ENCODE results near the gene KCNJ10. TPM values are rescaled to one million over a fixed set of nuclear protein-coding genes. Genes with fewer than 3 reads are reported as not detected.

KCNJ10 gene
- total RNA-seq, 1 donor from 2014 or later: not detected

- TF ChIP-seq CTCF (IDR thresholded peaks at IDR 0.05): no peak
- Mint-ChIP-seq H3K36me3 (ENCODE audit: unreplicated experiment) (no peaks in the 10 kb centered on the region), H3K9me3 (ENCODE audit: unreplicated experiment) (no peaks in the 10 kb centered on the region), H3K4me3 (ENCODE audit: unreplicated experiment) (no peak overlapping the region), H3K27me3 (ENCODE audit: unreplicated experiment) (peaks cover 51% of the 10 kb centered on the region), H3K4me1 (ENCODE audit: unreplicated experiment) (peaks cover 12% of the 10 kb centered on the region), H3K27ac (ENCODE audit: unreplicated experiment) (no peak overlapping the region)
- DNase-seq (ENCODE audit: extremely low spot score, unreplicated experiment): no peak
These were observed 120.8 kb downstream of the KCNJ10 start for GRCh38 chr1:159949123-159949522.

Other genes starting within 250 kb of the KCNJ10 start
- gene SLAMF8, start 243.3 kb downstream of the KCNJ10 start, total RNA-seq: not detected in 2 replicates
- not detected in 2 replicates for gene VSIG8, start 207.5 kb downstream of the KCNJ10 start, total RNA-seq
- 0.52 and 0.83 TPM in 2 replicates for gene CFAP45, start 170.0 kb downstream of the KCNJ10 start, total RNA-seq
- 161 and 169 TPM in 2 replicates for gene TAGLN2, start 144.7 kb downstream of the KCNJ10 start, total RNA-seq
- gene IGSF9, start 124.5 kb downstream of the KCNJ10 start, total RNA-seq: not detected in 2 replicates
- gene SLAMF9, start 115.9 kb downstream of the KCNJ10 start, total RNA-seq: not detected in 2 replicates
- 7.6 and 7.7 TPM in 2 replicates for gene PIGM, start 38.2 kb downstream of the KCNJ10 start, total RNA-seq
- gene KCNJ9, start 11.4 kb upstream of the KCNJ10 start, total RNA-seq: not detected in 2 replicates
- 24.0 and 26.6 TPM in 2 replicates for gene IGSF8, start 28.5 kb upstream of the KCNJ10 start, total RNA-seq
- 8.2 and 8.5 TPM in 2 replicates for gene ATP1A2, start 45.6 kb upstream of the KCNJ10 start, total RNA-seq
- gene ATP1A4, start 81.4 kb upstream of the KCNJ10 start, total RNA-seq: not detected in 2 replicates
- gene CASQ1, start 120.4 kb upstream of the KCNJ10 start, total RNA-seq: not detected in 2 replicates
- 195 and 197 TPM in 2 replicates for gene PEA15, start 135.2 kb upstream of the KCNJ10 start, total RNA-seq
- 152 and 163 TPM in 2 replicates for gene DCAF8, start 192.4 kb upstream of the KCNJ10 start, total RNA-seq
- gene PEX19, start 215.0 kb upstream of the KCNJ10 start, total RNA-seq: 56.8 and 60.8 TPM in 2 replicates

Measured in osteocyte (in vitro differentiated cells).